Astrocyte of the hippocampus (primary cell): ENCODE measurements around the gene MRGPRX4.

Source experiments
- DNase-seq: peaks from one replicate; pipeline ENCODE4 v3.0.0; 2011; ENCODE audit warnings: low read depth, low spot score

The MRGPRX4 gene

GRCh38 chr11:18209058-18209457, 36.4 kb downstream of the MRGPRX4 start:
- no peak for DNase-seq

GRCh38 chr11:18221274-18221876, 48.7 kb downstream of the MRGPRX4 start:
- no peak for DNase-seq

- no peak for DNase-seq
Measured at GRCh38 chr11:18222814-18223421, 50.3 kb downstream of the MRGPRX4 start.
